Smooth muscle cell (in vitro differentiated cells): ENCODE data around the gene SLC25A21. TPM values are rescaled to one million over a fixed set of nuclear protein-coding genes. Genes with fewer than 3 reads are reported as not detected.

Source experiments
- DNase-seq: peaks from one replicate; lab custom pipeline; 2025; ENCODE audit not compliant: unreplicated experiment; lab: John Stamatoyannopoulos, UW
- H2AFZ ChIP-seq: fragments of 200-600 bp; sonication (generic); 2 replicates; pipeline ENCODE4 v1.6.0; 2016; ENCODE audit warnings: antibody characterized with exemption, low read depth, mild to moderate bottlenecking
- H3F3A ChIP-seq: fragments of 200-600 bp; sonication (generic); 2 replicates; pipeline ENCODE4 v1.6.0; 2017; ENCODE audit warnings: antibody characterized with exemption, low read depth
- H3K27ac ChIP-seq: fragments of 200-600 bp; sonication (generic); 2 replicates; pipeline ENCODE4 v1.5.1; 2016; ENCODE audit warnings: low read depth, mild to moderate bottlenecking
- H3K27me3 ChIP-seq: fragments of 200-600 bp; sonication (generic); 2 replicates; pipeline ENCODE4 v1.6.1; 2016; ENCODE audit warnings: low read depth, mild to moderate bottlenecking
- H3K36me3 ChIP-seq: fragments of 200-600 bp; sonication (generic); 2 replicates; pipeline ENCODE4 v1.5.1; 2016; ENCODE audit warnings: low read depth
- H3K4me1 ChIP-seq: fragments of 200-600 bp; sonication (generic); 2 replicates; pipeline ENCODE4 v1.5.1; 2016; ENCODE audit warnings: low read depth
- H3K4me2 ChIP-seq: fragments of 200-600 bp; sonication (generic); 2 replicates; pipeline ENCODE4 v1.6.0; 2016; ENCODE audit warnings: mild to moderate bottlenecking
- H3K4me3 ChIP-seq: fragments of 200-600 bp; sonication (generic); 2 replicates; pipeline ENCODE4 v1.5.1; 2016; ENCODE audit warnings: mild to moderate bottlenecking
- H3K79me2 ChIP-seq: fragments of 200-600 bp; sonication (generic); 2 replicates; pipeline ENCODE4 v1.6.0; 2016; ENCODE audit warnings: low read depth, mild to moderate bottlenecking
- H3K9ac ChIP-seq: fragments of 200-600 bp; sonication (generic); 2 replicates; pipeline ENCODE4 v1.6.0; 2016; ENCODE audit warnings: low read depth
- H3K9me3 ChIP-seq: fragments of 200-600 bp; sonication (generic); replicated peaks from 2 replicates; pipeline ENCODE4 v1.5.1; 2016; ENCODE audit warnings: low read depth
- H4K20me1 ChIP-seq: fragments of 200-600 bp; sonication (generic); 2 replicates; pipeline ENCODE4 v1.6.0; 2016; ENCODE audit warnings: low read depth
- WGBS: methylation state at CpG from one replicate; pipeline ENCODE4 v1.1.7; 2016; ENCODE audit warnings: low lambda C conversion rate; 5-methylcytosine and 5-hydroxymethylcytosine counted together
- polyA plus RNA-seq: library from polyadenylated mRNA; unstranded; fragments of >200 nt; fragmentation: Nextera tagmentation; extraction: Ambion mirVana; gene quantifications from 2 replicates; pipeline ENCODE4 v1.2.1, GENCODE V29; 2016
- total RNA-seq: library from RNA; depleted of rRNA; stranded (reverse); fragments of >200 nt; gene quantifications from 2 replicates; pipeline ENCODE4 v1.2.3, GENCODE V29; 2014
- TF ChIP-seq, protein P1 (sequence below): fragments of 200-600 bp; sonication (generic); IDR thresholded peaks from 2 replicates; pipeline ENCODE4 v1.5.1; 2017; ENCODE audit warnings: borderline replicate concordance, mild to moderate bottlenecking, antibody characterized with exemption; ENCODE audit not compliant: insufficient read depth, poor library complexity, severe bottlenecking

Gene SLC25A21
- total and polyA plus RNA-seq, 2 experiments from 2014 or later, result 1.1 TPM; not detected in 1

DNA sequence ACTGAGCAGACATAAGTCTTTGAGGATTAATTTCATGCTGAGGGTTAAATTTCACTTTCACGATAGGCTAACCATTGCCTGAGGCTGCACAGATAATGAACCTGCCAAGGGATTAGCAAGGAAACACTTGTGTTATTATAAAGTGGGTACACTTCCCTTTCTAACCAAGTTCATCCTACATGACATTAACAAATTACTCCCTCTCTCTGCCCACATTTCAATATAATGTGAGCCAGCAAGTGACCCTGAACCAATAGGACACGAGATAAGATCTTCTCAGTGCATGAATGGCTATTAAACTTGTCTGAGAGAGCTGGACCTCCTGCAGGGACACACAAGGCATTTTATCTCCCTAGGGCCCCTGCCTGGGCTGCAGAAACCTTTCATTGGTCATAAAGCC, 337.3 kb downstream of the SLC25A21 start:
- no peak overlapping the region for H3K4me2 ChIP-seq
- no peaks in the 10 kb centered on the region for H3K9me3 ChIP-seq
- no peak overlapping the region for H3K27ac ChIP-seq
- H2AFZ ChIP-seq, result no peak overlapping the region
- no peaks in the 10 kb centered on the region for H3K79me2 ChIP-seq
- WGBS, result 62% methylated on average over 2 of the region's 2 CpGs
- H3F3A ChIP-seq, result no peaks in the 10 kb centered on the region
- H3K4me3 ChIP-seq, result no peak overlapping the region
- H3K4me1 ChIP-seq, result peaks cover 9% of the 10 kb centered on the region
- TF ChIP-seq, protein P1, sequence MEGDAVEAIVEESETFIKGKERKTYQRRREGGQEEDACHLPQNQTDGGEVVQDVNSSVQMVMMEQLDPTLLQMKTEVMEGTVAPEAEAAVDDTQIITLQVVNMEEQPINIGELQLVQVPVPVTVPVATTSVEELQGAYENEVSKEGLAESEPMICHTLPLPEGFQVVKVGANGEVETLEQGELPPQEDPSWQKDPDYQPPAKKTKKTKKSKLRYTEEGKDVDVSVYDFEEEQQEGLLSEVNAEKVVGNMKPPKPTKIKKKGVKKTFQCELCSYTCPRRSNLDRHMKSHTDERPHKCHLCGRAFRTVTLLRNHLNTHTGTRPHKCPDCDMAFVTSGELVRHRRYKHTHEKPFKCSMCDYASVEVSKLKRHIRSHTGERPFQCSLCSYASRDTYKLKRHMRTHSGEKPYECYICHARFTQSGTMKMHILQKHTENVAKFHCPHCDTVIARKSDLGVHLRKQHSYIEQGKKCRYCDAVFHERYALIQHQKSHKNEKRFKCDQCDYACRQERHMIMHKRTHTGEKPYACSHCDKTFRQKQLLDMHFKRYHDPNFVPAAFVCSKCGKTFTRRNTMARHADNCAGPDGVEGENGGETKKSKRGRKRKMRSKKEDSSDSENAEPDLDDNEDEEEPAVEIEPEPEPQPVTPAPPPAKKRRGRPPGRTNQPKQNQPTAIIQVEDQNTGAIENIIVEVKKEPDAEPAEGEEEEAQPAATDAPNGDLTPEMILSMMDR, result no peak
- DNase-seq, result no peak
- no peaks in the 10 kb centered on the region for H4K20me1 ChIP-seq
- no peak overlapping the region for H3K9ac ChIP-seq
- peaks cover 10% of the 10 kb centered on the region for H3K27me3 ChIP-seq
- H3K36me3 ChIP-seq, result no peaks in the 10 kb centered on the region

DNA sequence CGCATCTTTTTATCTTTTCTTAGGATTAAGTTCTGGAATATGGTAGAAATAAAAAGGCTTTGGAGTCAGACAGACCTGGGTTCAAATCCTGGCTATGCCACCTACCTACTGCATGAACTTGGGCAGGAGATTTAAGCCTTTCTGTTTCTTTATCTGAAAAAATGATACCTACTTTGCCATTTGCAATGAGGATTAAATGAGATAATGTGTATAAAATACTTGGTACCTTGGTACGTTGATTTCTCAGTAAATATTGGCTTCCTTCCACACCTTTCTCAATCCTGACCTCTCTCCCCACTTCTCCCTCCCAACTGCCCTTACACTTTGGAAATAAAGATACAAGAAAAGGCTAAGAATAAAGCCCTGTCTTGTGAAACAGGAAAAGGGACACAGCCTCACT, 338.1 kb downstream of the SLC25A21 start:
- TF ChIP-seq, protein P1, result no peak
- WGBS, result 94% methylated on average over 2 of the region's 2 CpGs

DNA sequence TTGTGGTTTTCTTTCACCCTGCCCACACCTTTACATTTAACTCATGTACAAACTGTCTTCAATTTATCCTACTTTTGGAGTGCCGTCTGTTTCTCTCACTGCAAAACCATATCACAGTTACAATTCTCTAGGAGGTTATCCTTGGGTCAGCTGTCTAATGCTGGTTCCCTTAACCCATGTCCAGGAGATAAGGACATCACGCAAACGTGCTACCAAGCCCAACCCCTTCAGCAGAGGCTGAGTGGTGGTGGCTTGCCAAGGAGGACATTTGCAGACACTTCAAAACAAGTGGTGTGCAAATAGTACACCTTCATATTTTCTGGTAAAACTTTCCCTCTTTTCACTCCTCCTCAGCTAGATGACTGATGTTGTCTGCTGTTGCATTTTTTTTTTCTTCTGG, 342.9 kb downstream of the SLC25A21 start:
- TF ChIP-seq, protein P1, result no peak
- DNase-seq, result no peak
- Histone ChIP-seq H3K4me2 (no peak overlapping the region), H3K9me3 (no peaks in the 10 kb centered on the region), H3F3A (no peaks in the 10 kb centered on the region), H3K79me2 (no peaks in the 10 kb centered on the region), H3K9ac (no peak overlapping the region), H3K4me1 (no peaks in the 10 kb centered on the region), H3K27me3 (peaks cover 4% of the 10 kb centered on the region), H3K27ac (no peak overlapping the region), H2AFZ (no peak overlapping the region), H3K4me3 (no peak overlapping the region), H3K36me3 (no peaks in the 10 kb centered on the region), H4K20me1 (no peaks in the 10 kb centered on the region)
- WGBS, result 75% methylated on average over 3 of the region's 3 CpGs

More for the DNA sequence above, 338.1 kb downstream of the SLC25A21 start:
- Histone ChIP-seq H3K9me3 (no peaks in the 10 kb centered on the region), H3F3A (no peaks in the 10 kb centered on the region), H3K27me3 (peaks cover 6% of the 10 kb centered on the region), H3K4me2 (no peak overlapping the region), H3K27ac (no peak overlapping the region), H3K4me1 (peaks cover 9% of the 10 kb centered on the region), H3K4me3 (no peak overlapping the region), H3K9ac (no peak overlapping the region), H4K20me1 (no peaks in the 10 kb centered on the region), H3K36me3 (no peaks in the 10 kb centered on the region), H3K79me2 (no peaks in the 10 kb centered on the region), H2AFZ (no peak overlapping the region)
- DNase-seq, result no peak

DNA sequence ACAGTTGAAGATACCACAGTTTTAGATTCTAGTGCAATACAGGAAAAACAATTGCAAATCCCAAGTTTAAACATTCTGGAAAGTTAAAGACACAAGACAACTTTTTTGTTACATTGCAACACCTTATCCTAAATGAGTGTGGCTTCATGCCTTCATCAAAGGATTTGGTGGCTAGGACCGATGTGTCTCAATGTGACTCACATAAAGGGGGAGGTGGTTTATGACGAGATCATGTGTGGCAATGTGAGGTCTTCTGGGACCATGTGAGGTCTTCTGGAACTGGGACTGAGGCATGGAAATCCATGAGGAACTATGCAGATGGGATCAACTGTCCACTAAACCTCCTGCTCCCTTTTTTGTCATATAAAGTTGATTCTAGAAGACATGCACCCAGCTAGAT, 344.5 kb downstream of the SLC25A21 start:
- TF ChIP-seq, protein P1, result no peak
- H3K79me2 ChIP-seq, result no peaks in the 10 kb centered on the region
- H4K20me1 ChIP-seq, result no peaks in the 10 kb centered on the region
- WGBS, result 17% methylated on average over 2 of the region's 2 CpGs
- no peaks in the 10 kb centered on the region for H3F3A ChIP-seq
- H3K4me1 ChIP-seq, result no peaks in the 10 kb centered on the region
- no peak overlapping the region for H3K9ac ChIP-seq
- H3K27ac ChIP-seq, result no peak overlapping the region
- H3K9me3 ChIP-seq, result no peaks in the 10 kb centered on the region
- no peak for DNase-seq
- H3K4me3 ChIP-seq, result no peak overlapping the region
- no peak overlapping the region for H3K4me2 ChIP-seq
- no peaks in the 10 kb centered on the region for H3K36me3 ChIP-seq
- H3K27me3 ChIP-seq, result peaks cover 15% of the 10 kb centered on the region
- no peak overlapping the region for H2AFZ ChIP-seq
